ENCODE measurements around the gene CPA1. TPM values are rescaled to one million over a fixed set of nuclear protein-coding genes. Genes with fewer than 3 reads are reported as not detected.

The CPA1 gene
- total RNA-seq, 1 donor from 2014 or later: not detected

DNA sequence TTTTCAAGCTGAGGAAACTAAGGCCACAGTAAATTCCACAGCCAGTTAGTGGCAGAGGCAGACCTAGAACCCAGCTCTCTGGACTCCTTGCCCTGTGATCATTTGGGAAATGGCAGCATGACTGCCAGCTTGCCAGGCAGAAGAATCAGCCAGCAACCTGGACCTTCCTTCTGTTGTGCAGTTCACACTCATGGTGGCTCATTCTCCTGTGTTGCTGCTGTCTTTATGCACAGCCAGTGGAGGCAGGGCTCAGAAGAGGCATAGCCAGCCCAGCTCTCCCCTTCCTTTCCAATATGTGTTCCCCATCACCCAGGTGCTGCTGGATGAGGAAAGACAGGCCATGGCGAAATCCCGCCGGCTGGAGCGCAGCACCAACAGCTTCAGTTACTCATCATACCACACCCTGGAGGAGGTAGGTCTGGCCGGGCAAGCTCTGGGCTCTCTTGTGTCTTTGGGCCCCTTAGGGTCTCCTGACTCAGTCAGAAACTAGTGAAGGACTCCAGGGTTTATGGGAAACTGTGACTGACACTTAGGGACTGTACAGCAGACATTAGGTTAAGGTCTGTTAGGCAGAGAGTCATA, 20.9 kb upstream of the CPA1 start:
- H3K4me3 Mint-ChIP-seq (ENCODE audit: unreplicated experiment): no peak overlapping the region
- no peaks in the 10 kb centered on the region for H3K27me3 Mint-ChIP-seq (ENCODE audit: unreplicated experiment)
- H3K4me1 Mint-ChIP-seq (ENCODE audit: unreplicated experiment): peaks cover 10% of the 10 kb centered on the region
- H3K36me3 Mint-ChIP-seq (ENCODE audit: low read depth, unreplicated experiment): peaks cover 8% of the 10 kb centered on the region
- TF ChIP-seq, protein P1, sequence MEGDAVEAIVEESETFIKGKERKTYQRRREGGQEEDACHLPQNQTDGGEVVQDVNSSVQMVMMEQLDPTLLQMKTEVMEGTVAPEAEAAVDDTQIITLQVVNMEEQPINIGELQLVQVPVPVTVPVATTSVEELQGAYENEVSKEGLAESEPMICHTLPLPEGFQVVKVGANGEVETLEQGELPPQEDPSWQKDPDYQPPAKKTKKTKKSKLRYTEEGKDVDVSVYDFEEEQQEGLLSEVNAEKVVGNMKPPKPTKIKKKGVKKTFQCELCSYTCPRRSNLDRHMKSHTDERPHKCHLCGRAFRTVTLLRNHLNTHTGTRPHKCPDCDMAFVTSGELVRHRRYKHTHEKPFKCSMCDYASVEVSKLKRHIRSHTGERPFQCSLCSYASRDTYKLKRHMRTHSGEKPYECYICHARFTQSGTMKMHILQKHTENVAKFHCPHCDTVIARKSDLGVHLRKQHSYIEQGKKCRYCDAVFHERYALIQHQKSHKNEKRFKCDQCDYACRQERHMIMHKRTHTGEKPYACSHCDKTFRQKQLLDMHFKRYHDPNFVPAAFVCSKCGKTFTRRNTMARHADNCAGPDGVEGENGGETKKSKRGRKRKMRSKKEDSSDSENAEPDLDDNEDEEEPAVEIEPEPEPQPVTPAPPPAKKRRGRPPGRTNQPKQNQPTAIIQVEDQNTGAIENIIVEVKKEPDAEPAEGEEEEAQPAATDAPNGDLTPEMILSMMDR (IDR thresholded peaks at IDR 0.05; ENCODE audit: unreplicated experiment): no peak
- no peak for DNase-seq (ENCODE audit: low spot score)
- no peak overlapping the region for H3K27ac Mint-ChIP-seq (ENCODE audit: unreplicated experiment)
- peaks cover 7% of the 10 kb centered on the region for H3K9me3 Mint-ChIP-seq (ENCODE audit: unreplicated experiment)

DNA sequence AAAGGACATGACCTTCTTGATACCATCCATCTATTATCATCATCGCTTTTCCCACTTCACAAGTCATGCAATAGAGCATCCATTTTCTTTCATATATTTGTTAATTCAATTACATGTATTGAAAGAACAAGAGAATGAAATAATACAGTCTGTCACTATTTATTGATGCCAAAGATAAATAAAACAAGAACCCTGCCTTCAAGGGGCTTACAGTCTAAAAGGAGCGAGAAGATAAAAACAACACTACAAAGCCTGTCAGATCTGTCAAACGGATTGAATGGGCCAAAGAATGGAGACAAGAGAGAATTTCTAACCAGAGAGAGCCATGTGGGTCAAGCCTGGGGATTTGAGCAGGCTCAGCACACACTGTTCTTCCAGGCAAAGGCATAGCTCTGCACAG, 19.8 kb upstream of the CPA1 start:
- peak overlapping the region; percentile 15 for H3K27ac Mint-ChIP-seq (ENCODE audit: unreplicated experiment)
- peaks cover 10% of the 10 kb centered on the region for H3K4me1 Mint-ChIP-seq (ENCODE audit: unreplicated experiment)
- H3K36me3 Mint-ChIP-seq (ENCODE audit: low read depth, unreplicated experiment): peaks cover 8% of the 10 kb centered on the region
- no peak for DNase-seq (ENCODE audit: low spot score)
- H3K9me3 Mint-ChIP-seq (ENCODE audit: unreplicated experiment): peaks cover 7% of the 10 kb centered on the region
- TF ChIP-seq, protein P1 (IDR thresholded peaks at IDR 0.05; ENCODE audit: unreplicated experiment): no peak
- no peaks in the 10 kb centered on the region for H3K27me3 Mint-ChIP-seq (ENCODE audit: unreplicated experiment)
- no peak overlapping the region for H3K4me3 Mint-ChIP-seq (ENCODE audit: unreplicated experiment)

GRCh38 chr7:130361681-130362080, 18.6 kb upstream of the CPA1 start:
- DNase-seq (ENCODE audit: low spot score): no peak
- no peak overlapping the region for H3K27ac Mint-ChIP-seq (ENCODE audit: unreplicated experiment)

GRCh38 chr7:130362251-130362816, 18.0 kb upstream of the CPA1 start:
- DNase-seq (ENCODE audit: low spot score): no peak
- Mint-ChIP-seq H3K27me3 (ENCODE audit: unreplicated experiment) (no peaks in the 10 kb centered on the region), H3K36me3 (ENCODE audit: low read depth, unreplicated experiment) (peaks cover 8% of the 10 kb centered on the region), H3K4me3 (ENCODE audit: unreplicated experiment) (no peak overlapping the region), H3K27ac (ENCODE audit: unreplicated experiment) (no peak overlapping the region), H3K4me1 (ENCODE audit: unreplicated experiment) (no peaks in the 10 kb centered on the region), H3K9me3 (ENCODE audit: unreplicated experiment) (peaks cover 7% of the 10 kb centered on the region)
- TF ChIP-seq, protein P1 (IDR thresholded peaks at IDR 0.05; ENCODE audit: unreplicated experiment): no peak

More at GRCh38 chr7:130361681-130362080, 18.6 kb upstream of the CPA1 start:
- Mint-ChIP-seq H3K27me3 (ENCODE audit: unreplicated experiment) (no peaks in the 10 kb centered on the region), H3K4me3 (ENCODE audit: unreplicated experiment) (no peak overlapping the region), H3K36me3 (ENCODE audit: low read depth, unreplicated experiment) (peaks cover 8% of the 10 kb centered on the region), H3K4me1 (ENCODE audit: unreplicated experiment) (peaks cover 4% of the 10 kb centered on the region), H3K9me3 (ENCODE audit: unreplicated experiment) (peaks cover 7% of the 10 kb centered on the region)
- TF ChIP-seq, protein P1 (IDR thresholded peaks at IDR 0.05; ENCODE audit: unreplicated experiment): no peak
